ENCODE measurements around the gene PRKRIP1. TPM values are rescaled to one million over a fixed set of nuclear protein-coding genes. Genes with fewer than 3 reads are reported as not detected.

The PRKRIP1 gene
- total RNA-seq, 4 donors from 2014 or later, result 32.8 to 39.9 (median 35.7) TPM

GRCh38 chr7:102446387-102447156 is 50.4 kb downstream of the PRKRIP1 start:
- TF ChIP-seq POLR2A (IDR thresholded peaks at IDR 0.05), result no peak
- TF ChIP-seq, protein P1, sequence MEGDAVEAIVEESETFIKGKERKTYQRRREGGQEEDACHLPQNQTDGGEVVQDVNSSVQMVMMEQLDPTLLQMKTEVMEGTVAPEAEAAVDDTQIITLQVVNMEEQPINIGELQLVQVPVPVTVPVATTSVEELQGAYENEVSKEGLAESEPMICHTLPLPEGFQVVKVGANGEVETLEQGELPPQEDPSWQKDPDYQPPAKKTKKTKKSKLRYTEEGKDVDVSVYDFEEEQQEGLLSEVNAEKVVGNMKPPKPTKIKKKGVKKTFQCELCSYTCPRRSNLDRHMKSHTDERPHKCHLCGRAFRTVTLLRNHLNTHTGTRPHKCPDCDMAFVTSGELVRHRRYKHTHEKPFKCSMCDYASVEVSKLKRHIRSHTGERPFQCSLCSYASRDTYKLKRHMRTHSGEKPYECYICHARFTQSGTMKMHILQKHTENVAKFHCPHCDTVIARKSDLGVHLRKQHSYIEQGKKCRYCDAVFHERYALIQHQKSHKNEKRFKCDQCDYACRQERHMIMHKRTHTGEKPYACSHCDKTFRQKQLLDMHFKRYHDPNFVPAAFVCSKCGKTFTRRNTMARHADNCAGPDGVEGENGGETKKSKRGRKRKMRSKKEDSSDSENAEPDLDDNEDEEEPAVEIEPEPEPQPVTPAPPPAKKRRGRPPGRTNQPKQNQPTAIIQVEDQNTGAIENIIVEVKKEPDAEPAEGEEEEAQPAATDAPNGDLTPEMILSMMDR (IDR thresholded peaks at IDR 0.05), result no peak
- 95 to 96% methylated on average over 31 to 41 of the region's 41 CpGs for WGBS, 2 donors
- H3K4me3 ChIP-seq (ENCODE audit: low read depth, poor library complexity, severe bottlenecking), result no peak overlapping the region
- intact Hi-C loops (cut with DNase I; ENCODE audit: low total_unique reads), result no loop called here
- DNase-seq (ENCODE audit: low spot score in 2 of 2), result no peak

DNA sequence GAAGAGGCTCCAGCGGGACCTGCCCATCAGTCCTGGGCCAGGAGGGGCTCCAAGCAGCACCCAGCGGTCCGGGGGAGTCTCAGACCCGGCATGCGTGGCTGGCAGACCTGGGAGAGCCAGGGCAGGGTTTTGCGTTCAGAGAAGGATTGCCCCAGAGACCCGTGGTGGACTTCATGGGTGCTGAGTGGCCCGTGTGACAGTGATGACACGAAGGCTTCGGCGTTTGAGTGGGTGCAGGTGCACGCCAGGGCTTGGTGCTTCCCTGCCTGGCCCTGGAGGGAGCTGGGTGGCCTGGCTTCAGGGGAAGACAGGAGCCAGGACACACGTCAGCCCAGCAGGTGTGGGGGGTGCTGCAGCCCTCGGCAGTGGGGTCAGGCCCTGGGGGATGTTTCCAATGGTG is 51.1 kb downstream of the PRKRIP1 start:
- 84 to 93% methylated on average over 9 to 14 of the region's 14 CpGs for whole genome bisulfite sequencing, 2 donors
- no peak for DNase-seq (ENCODE audit: low spot score in 2 of 2)
- TF ChIP-seq, protein P1 (IDR thresholded peaks at IDR 0.05), result no peak
- no peak for TF ChIP-seq POLR2A (IDR thresholded peaks at IDR 0.05)
- intact Hi-C loops (cut with DNase I; ENCODE audit: low total_unique reads), result no loop called here
- H3K4me3 ChIP-seq (ENCODE audit: low read depth, poor library complexity, severe bottlenecking), result no peak overlapping the region

DNA sequence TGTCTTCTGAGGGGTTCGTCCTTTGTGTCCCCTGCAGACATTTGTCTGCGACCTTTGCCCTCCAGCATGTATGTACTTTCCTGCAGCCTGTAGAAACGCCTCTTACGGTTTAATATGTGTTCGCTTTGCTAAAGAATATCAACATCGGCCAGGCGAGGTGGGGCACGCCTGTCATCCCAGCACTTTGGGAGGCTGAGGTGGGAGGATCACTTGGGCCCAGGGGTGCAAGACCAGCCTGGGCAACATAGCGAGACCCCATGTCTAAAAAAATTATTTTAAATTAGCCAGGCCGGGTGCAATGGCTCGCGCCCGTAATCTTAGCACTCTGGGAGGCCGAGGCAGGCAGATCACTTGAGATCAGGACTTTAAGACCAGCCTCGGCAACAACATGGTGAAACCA is 53.0 kb downstream of the PRKRIP1 start:
- intact Hi-C loops (cut with DNase I; ENCODE audit: low total_unique reads), result no loop called here
- 96 to 97% methylated on average over 15 of the region's 15 CpGs for WGBS, 2 donors

DNA sequence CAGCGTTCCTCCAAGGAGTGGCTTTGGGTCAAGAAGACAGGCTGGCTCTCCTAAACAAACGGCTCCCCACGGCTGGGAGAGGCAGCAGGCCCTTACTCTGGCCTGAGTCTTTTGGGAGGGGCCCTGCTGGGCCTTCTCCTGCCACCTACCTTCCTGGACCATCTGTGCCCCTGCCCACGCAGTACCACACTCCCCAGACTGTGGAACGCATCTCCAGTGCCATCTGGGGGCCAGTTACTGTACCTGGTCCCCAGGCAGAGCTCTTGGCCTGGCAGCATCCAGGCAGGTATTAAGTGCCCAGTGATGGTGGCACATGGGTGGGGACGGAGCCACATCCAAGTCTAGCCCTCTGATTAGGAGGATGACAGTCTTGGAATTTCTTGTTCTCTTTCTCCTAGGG is 54.1 kb downstream of the PRKRIP1 start:
- TF ChIP-seq POLR2A (IDR thresholded peaks at IDR 0.05), result no peak
- TF ChIP-seq, protein P1 (IDR thresholded peaks at IDR 0.05), result no peak

More for the DNA sequence above, 53.0 kb downstream of the PRKRIP1 start:
- no peak overlapping the region for H3K4me3 ChIP-seq (ENCODE audit: low read depth, poor library complexity, severe bottlenecking)
- no peak for TF ChIP-seq POLR2A (IDR thresholded peaks at IDR 0.05)
- TF ChIP-seq, protein P1 (IDR thresholded peaks at IDR 0.05), result no peak
- DNase-seq (ENCODE audit: low spot score in 2 of 2), result no peak

GRCh38 chr7:102451371-102452054 is 55.4 kb downstream of the PRKRIP1 start:
- 26 to 32% methylated on average over 19 to 23 of the region's 23 CpGs for WGBS, 2 donors
- intact Hi-C loops (cut with DNase I; ENCODE audit: low total_unique reads), result no loop called here
- no peak for DNase-seq (ENCODE audit: low spot score in 2 of 2)

More for the DNA sequence above, 54.1 kb downstream of the PRKRIP1 start:
- 72 to 76% methylated on average over 6 of the region's 6 CpGs for WGBS, 2 donors
- no peak for DNase-seq (ENCODE audit: low spot score in 2 of 2)
- intact Hi-C loops (cut with DNase I; ENCODE audit: low total_unique reads), result no loop called here
- H3K4me3 ChIP-seq (ENCODE audit: low read depth, poor library complexity, severe bottlenecking), result no peak overlapping the region

More at GRCh38 chr7:102451371-102452054, 55.4 kb downstream of the PRKRIP1 start:
- TF ChIP-seq POLR2A (IDR thresholded peaks at IDR 0.05), result no peak
- TF ChIP-seq, protein P1 (IDR thresholded peaks at IDR 0.05), result no peak
- H3K4me3 ChIP-seq (ENCODE audit: low read depth, poor library complexity, severe bottlenecking), result no peak overlapping the region
